Gastroesophageal sphincter (tissue), 4 donors: ENCODE results near the gene KIF1A. TPM values are rescaled to one million over a fixed set of nuclear protein-coding genes. Genes with fewer than 3 reads are reported as not detected.

ENCODE experiments used
- ATAC-seq: fragments of 150-250 bp; one replicate; pipeline ENCODE4 v1.9.1; 2016; ENCODE audit warnings: mild to moderate bottlenecking, moderate library complexity
- H3K27ac ChIP-seq, 4 donors: fragments of 200-600 bp; sonication (generic) in 3 of 4; 1 replicate in 3 of 4; 2 replicates in 1 of 4; pipeline ENCODE4 v1.5.1; 2016 to 2019
- H3K27me3 ChIP-seq: fragments of 200-600 bp; sonication (generic); one replicate; pipeline ENCODE4 v1.5.1; 2019
- H3K36me3 ChIP-seq, 2 donors: fragments of 200-600 bp; sonication (generic); one replicate each; pipeline ENCODE4 v1.5.1; 2019; ENCODE audit warnings: control low read depth in 1 of 2
- H3K4me1 ChIP-seq, 3 donors: fragments of 200-600 bp; sonication (generic); 1 replicate in 2 of 3; 2 replicates in 1 of 3; pipeline ENCODE4 v1.5.1; 2016 to 2019; ENCODE audit warnings: control low read depth in 2 of 3
- H3K4me3 ChIP-seq, 2 donors: fragments of 200-600 bp; sonication (generic); one replicate each; pipeline ENCODE4 v1.5.1; 2019; ENCODE audit warnings: mild to moderate bottlenecking in 1 of 2, moderate library complexity in 1 of 2
- H3K9me3 ChIP-seq, 3 donors: fragments of 200-600 bp; sonication (generic); one replicate each; pipeline ENCODE4 v1.5.1; 2017 to 2019; ENCODE audit warnings: control low read depth in 2 of 3
- EP300 ChIP-seq: sonication (generic); formaldehyde crosslinking; IDR thresholded peaks from one replicate; pipeline ENCODE4 v1.6.1; 2017; ENCODE audit warnings: antibody characterized with exemption, mild to moderate bottlenecking
- POLR2A ChIP-seq, 2 donors: fragments of 450-650 bp; IDR thresholded peaks; one replicate each; pipeline ENCODE4 v1.6.1; 2017; ENCODE audit warnings: antibody characterized with exemption in 2 of 2, mild to moderate bottlenecking in 2 of 2, moderate library complexity in 1 of 2
- POLR2AphosphoS5 ChIP-seq: sonication (generic); formaldehyde crosslinking; IDR thresholded peaks from one replicate; pipeline ENCODE4 v1.6.1; 2017; ENCODE audit warnings: antibody characterized with exemption
- WGBS, 2 donors: methylation state at CpG; one replicate each; pipeline ENCODE4 v1.1.5; 2018; ENCODE audit warnings: low coverage in 1 of 2; 5-methylcytosine and 5-hydroxymethylcytosine counted together
- total RNA-seq, 4 donors: library from RNA; depleted of rRNA; stranded (reverse); fragments of >200 nt; gene quantifications; one replicate each; pipeline ENCODE4 v1.1.0, GENCODE V29; 2016
- TF ChIP-seq, protein P1 (sequence below), 4 experiments: fragments of 200-600 bp in 2 of 4; fragments of 450-650 bp in 2 of 4; sonication (generic) in 1 of 4; IDR thresholded peaks; one replicate each; pipeline ENCODE4 v1.5.1; 2017 to 2019; ENCODE audit warnings: antibody characterized with exemption in 4 of 4, mild to moderate bottlenecking in 2 of 4, moderate library complexity in 2 of 4

The KIF1A gene
- total RNA-seq, 4 donors from 2014 or later = 0.62 to 2.3 (median 1.6) TPM

DNA sequence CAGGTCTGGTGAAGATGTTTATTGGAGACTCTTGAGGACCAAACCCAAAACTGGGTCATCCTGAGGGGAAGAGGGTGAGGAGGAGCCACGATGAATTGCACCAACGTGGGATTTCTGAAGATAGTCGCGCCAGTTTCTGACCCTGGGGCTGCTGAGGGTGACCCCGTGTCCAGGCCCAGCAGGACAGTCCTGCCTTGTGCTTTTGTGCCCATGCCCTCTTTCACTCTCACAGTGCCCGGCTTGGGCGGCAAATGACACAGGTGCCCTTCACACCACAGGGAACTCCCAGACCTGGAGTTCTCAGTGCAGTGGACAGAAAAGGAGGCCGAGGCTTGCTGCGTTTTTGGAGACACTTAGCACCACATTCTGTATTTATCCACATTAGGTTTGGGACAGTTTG, 15.5 kb upstream of the KIF1A start:
- ATAC-seq = no peak
- peaks cover 0 to 19% (median 6%) of the 10 kb centered on the region in 3 donors for H3K4me1 ChIP-seq

DNA sequence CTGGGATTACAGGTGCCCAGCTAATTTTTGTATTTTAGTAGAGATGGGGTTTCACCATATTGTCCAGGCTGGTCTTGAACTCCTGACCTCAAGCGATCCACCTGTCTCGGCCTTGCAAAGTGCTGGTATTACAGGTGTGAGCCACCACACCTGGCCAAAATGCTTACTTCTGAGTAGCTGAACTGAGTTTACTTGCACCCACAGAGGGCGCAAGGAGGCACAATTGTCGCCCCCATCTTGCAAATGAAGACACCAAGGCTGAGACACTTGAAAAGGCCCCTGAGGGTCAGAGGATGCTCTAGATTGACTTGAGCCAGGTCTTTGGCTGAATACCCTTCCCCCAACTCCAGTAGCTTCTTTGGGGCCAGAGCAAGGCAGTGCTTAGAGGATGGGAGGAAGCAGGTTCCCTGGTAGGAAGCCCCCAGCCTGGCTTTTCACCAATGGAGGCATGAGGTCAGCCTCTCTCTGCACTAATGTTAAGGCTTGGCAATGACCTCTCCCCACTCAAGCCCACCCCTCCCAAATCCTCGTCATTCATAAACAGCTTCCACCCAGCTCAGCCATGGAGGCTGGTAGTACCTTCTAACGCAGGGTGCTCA, 14.5 kb upstream of the KIF1A start:
- H3K36me3 ChIP-seq = no peaks in the 10 kb centered on the region
- peaks cover 0 to 19% (median 6%) of the 10 kb centered on the region in 3 donors for H3K4me1 ChIP-seq
- WGBS, 2 donors = 52% methylated on average over 3 of the region's 6 CpGs; no CpG with 5 or more reads in 1 of the 2 donors
- no peak overlapping the region for H3K27ac ChIP-seq
- no peak overlapping the region for H3K4me3 ChIP-seq
- H3K9me3 ChIP-seq = no peaks in the 10 kb centered on the region
- TF ChIP-seq, protein P1, sequence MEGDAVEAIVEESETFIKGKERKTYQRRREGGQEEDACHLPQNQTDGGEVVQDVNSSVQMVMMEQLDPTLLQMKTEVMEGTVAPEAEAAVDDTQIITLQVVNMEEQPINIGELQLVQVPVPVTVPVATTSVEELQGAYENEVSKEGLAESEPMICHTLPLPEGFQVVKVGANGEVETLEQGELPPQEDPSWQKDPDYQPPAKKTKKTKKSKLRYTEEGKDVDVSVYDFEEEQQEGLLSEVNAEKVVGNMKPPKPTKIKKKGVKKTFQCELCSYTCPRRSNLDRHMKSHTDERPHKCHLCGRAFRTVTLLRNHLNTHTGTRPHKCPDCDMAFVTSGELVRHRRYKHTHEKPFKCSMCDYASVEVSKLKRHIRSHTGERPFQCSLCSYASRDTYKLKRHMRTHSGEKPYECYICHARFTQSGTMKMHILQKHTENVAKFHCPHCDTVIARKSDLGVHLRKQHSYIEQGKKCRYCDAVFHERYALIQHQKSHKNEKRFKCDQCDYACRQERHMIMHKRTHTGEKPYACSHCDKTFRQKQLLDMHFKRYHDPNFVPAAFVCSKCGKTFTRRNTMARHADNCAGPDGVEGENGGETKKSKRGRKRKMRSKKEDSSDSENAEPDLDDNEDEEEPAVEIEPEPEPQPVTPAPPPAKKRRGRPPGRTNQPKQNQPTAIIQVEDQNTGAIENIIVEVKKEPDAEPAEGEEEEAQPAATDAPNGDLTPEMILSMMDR (IDR thresholded peaks at IDR 0.05) = no peak
- TF ChIP-seq EP300 (no peak), POLR2A (IDR thresholded peaks at IDR 0.05) (no peak), POLR2AphosphoS5 (no peak)
- no peak for ATAC-seq
- peaks cover 18% of the 10 kb centered on the region for H3K27me3 ChIP-seq

More for the DNA sequence above, 15.5 kb upstream of the KIF1A start:
- no peaks in the 10 kb centered on the region for H3K9me3 ChIP-seq
- no peak overlapping the region for H3K27ac ChIP-seq
- TF ChIP-seq POLR2AphosphoS5 (no peak), EP300 (no peak), POLR2A (IDR thresholded peaks at IDR 0.05) (no peak)
- TF ChIP-seq, protein P1 (IDR thresholded peaks at IDR 0.05) = no peak
- H3K36me3 ChIP-seq = no peaks in the 10 kb centered on the region
- WGBS, 2 donors = 88% methylated on average over 3 of the region's 9 CpGs; no CpG with 5 or more reads in 1 of the 2 donors
- H3K27me3 ChIP-seq = peaks cover 15% of the 10 kb centered on the region
- H3K4me3 ChIP-seq = no peak overlapping the region

DNA sequence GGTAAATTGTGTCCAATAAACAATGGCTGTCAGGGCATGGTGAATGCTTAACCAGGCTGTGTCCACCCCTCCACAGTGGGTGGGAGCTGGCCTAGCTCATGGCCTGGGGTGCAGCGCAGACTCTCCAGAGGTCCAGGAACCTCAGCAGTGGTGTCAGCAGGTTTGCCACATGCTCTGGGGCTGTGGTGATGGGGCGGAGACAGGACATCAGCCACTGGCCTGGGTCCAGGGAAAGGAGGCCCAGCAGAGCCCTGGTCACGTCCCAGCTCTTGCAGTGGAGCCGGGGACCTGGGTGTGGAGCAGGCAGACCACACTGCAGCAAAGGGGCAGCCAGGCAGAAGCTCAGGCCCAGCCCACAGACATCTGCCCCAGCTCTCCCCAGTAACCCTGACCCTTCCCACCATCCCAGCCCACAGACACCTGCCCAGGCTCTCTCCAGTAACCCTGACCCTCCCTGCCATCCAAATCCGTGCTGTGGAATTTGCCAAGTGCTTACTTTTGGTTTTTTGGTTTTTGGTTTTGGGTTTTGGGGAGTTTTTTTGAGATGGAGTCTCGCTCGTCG, 13.8 kb upstream of the KIF1A start:
- no peaks in the 10 kb centered on the region for H3K9me3 ChIP-seq
- WGBS, 2 donors = 84 to 100% methylated on average over 3 to 4 of the region's 8 CpGs
- ATAC-seq = no peak
- H3K4me3 ChIP-seq = no peak overlapping the region
- H3K36me3 ChIP-seq = no peaks in the 10 kb centered on the region
- no peak for TF ChIP-seq EP300
- peaks cover 23% of the 10 kb centered on the region for H3K27me3 ChIP-seq
- peaks cover 0 to 19% (median 6%) of the 10 kb centered on the region in 3 donors for H3K4me1 ChIP-seq
- H3K27ac ChIP-seq = no peak overlapping the region

DNA sequence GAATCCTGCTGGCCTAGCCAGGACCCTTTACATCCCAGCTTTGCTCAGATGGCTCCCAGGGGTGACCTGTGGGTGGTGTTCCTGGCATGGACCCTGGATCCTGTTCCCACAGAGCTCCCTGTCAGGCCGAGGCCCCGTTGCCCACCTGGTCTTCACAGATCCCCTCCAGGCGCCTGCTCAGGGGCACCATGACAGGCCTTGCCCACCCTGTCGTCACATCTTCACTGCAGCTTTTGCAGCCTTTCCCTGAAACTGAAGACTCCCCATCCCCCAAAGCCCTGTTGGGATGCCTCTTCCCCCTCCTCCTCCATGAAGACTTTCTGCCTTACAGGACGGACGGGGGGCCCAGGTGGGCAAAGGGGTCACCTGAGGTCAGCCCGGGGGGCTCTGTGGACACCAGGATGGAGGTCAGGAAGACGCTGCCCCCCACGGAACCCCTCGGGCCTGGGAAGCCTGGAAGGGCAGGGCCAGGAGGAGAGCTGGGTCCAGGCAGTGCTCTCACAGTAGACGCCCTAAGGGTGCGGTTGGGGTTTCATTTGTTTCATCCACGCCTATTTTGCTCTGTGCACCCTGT, 13.0 kb upstream of the KIF1A start:
- Histone ChIP-seq H3K9me3 (no peaks in the 10 kb centered on the region), H3K27ac (peak overlapping the region in 2 of 4 donors; percentile 5 to 35), H3K4me1 (peaks cover 0 to 19% (median 6%) of the 10 kb centered on the region in 3 donors), H3K36me3 (no peaks in the 10 kb centered on the region), H3K4me3 (no peak overlapping the region), H3K27me3 (peaks cover 31% of the 10 kb centered on the region)
- no peak for TF ChIP-seq POLR2A (IDR thresholded peaks at IDR 0.05)
- TF ChIP-seq EP300 = no peak
- TF ChIP-seq, protein P1 (IDR thresholded peaks at IDR 0.05) = no peak
- no peak for TF ChIP-seq POLR2AphosphoS5
- ATAC-seq = no peak
- 60 to 93% methylated on average over 3 of the region's 13 CpGs for WGBS, 2 donors

DNA sequence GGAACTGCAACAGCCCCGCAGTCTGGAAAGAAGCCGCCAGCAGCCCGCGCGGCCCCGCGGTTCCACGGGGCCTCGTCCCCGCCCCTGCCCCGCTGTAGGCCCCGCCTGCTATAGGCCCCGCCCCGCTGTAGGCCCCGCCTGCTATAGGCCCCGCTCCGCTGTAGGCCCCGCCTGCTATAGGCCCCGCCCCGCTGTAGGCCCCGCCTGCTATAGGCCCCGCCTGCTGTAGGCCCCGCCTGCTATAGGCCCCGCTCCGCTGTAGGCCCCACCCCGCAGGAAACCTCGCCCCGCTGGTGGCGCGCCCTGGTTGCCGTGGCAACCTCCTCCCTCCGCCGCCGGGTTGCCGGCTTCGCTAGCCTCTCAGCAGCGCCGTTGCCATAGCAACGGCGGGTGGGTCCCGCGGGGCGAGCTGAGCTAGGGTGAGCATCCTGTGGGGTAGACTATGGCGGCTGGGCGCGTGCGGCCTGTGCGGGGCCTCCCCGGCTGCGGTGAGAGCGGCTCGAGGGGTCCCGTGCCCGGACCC, 12.2 kb upstream of the KIF1A start:
- TF ChIP-seq, protein P1 (IDR thresholded peaks at IDR 0.05) = no peak
- no peak for TF ChIP-seq POLR2AphosphoS5
- TF ChIP-seq POLR2A (IDR thresholded peaks at IDR 0.05) = no peak
- no peak for TF ChIP-seq EP300
- Histone ChIP-seq H3K9me3 (no peaks in the 10 kb centered on the region), H3K36me3 (no peaks in the 10 kb centered on the region), H3K27ac (peak overlapping the region in 3 of 4 donors; percentile 5 to 35 (median 32)), H3K4me1 (peaks cover 0 to 19% (median 6%) of the 10 kb centered on the region in 3 donors), H3K27me3 (peaks cover 33% of the 10 kb centered on the region), H3K4me3 (peak overlapping the region in 1 of 2 donors; percentile 43)
- peak; percentile 85 for ATAC-seq
- WGBS, 2 donors = 3% methylated on average over 6 of the region's 54 CpGs; no CpG with 5 or more reads in 1 of the 2 donors
